ENCODE measurements around the gene NFIA. TPM values are rescaled to one million over a fixed set of nuclear protein-coding genes. Genes with fewer than 3 reads are reported as not detected.

The NFIA gene
- total and polyA plus RNA-seq, 2 of the 13 experiments (the other 11 are each of a cell fraction or from before 2014, with no cell fraction given): 14.7 to 28.5 TPM

GRCh38 chr1:61420909-61421835 lies 338.8 kb downstream of the NFIA start:
- no peaks in the 10 kb centered on the region for H3K27me3 ChIP-seq (ENCODE audit: control insufficient read depth in 1 of 2, insufficient read depth in 2 of 2, low read length in 2 of 2)
- H3K79me2 ChIP-seq (ENCODE audit: insufficient read depth, low read length): no peaks in the 10 kb centered on the region
- H3K9me3 ChIP-seq (ENCODE audit: low read length): no peaks in the 10 kb centered on the region
- DNase-seq (ENCODE audit: low spot score) (no peak), ATAC-seq (no peak), FAIRE-seq (no peak)
- H3K36me3 ChIP-seq (replicated peaks in 1 of 2; ENCODE audit: control insufficient read depth in 1 of 2, insufficient read depth in 2 of 2, low read length in 2 of 2): peaks cover 13 to 65% of the 10 kb centered on the region in 2 experiments
- no peaks in the 10 kb centered on the region for H3K4me1 ChIP-seq (ENCODE audit: insufficient read depth, low read length)
- H3K4me2 ChIP-seq (ENCODE audit: low read depth, low read length): no peak overlapping the region
- no peak overlapping the region for H2AFZ ChIP-seq (ENCODE audit: low read length)
- TF ChIP-seq RBM22 (optimal IDR thresholded peaks at IDR 0.05; ENCODE audit: low read length) (peak; percentile 25), TFAP4 (IDR thresholded peaks at IDR 0.05; ENCODE audit: borderline replicate concordance, low read depth) (no peak)
- ChIA-PET CTCF (ENCODE audit: low intra/inter-chr PET ratio, low total read pairs) (no interaction called here), POLR2A (no interaction called here)
- WGBS (ENCODE audit: low lambda C conversion rate): 97% methylated on average over 14 of the region's 14 CpGs
- H3K4me3 ChIP-seq (replicated peaks in 1 of 3; ENCODE audit: insufficient read depth in 1 of 3, low read depth in 2 of 3, low read length in 3 of 3): no peak overlapping the region
- intact Hi-C loops (cut with micrococcal nuclease; ENCODE audit: unreplicated experiment) (no loop called here), in situ Hi-C loops (cut with HindIII; ENCODE audit: extremely low pct_ligation_motif_present, low pct_unique_long_range_greater_than_20kb) (no loop called here)
- H3K9ac ChIP-seq (ENCODE audit: insufficient read depth, low read depth, low read length): no peak overlapping the region
- no peaks in the 10 kb centered on the region for H4K20me1 ChIP-seq (ENCODE audit: insufficient read depth, low read length)
- H3K27ac ChIP-seq (ENCODE audit: extremely low read length, insufficient read depth, low read length): no peak overlapping the region
- no TSS peak for BruUV-seq (replicated peaks)

- Histone ChIP-seq H2AFZ (ENCODE audit: low read length) (no peak overlapping the region), H3K79me2 (ENCODE audit: insufficient read depth, low read length) (no peaks in the 10 kb centered on the region), H3K27ac (ENCODE audit: extremely low read length, insufficient read depth, low read length) (no peak overlapping the region), H3K4me2 (ENCODE audit: low read depth, low read length) (no peak overlapping the region), H3K4me3 (replicated peaks in 1 of 3; ENCODE audit: insufficient read depth in 1 of 3, low read depth in 2 of 3, low read length in 3 of 3) (no peak overlapping the region), H4K20me1 (ENCODE audit: insufficient read depth, low read length) (no peaks in the 10 kb centered on the region), H3K36me3 (replicated peaks in 1 of 2; ENCODE audit: control insufficient read depth in 1 of 2, insufficient read depth in 2 of 2, low read length in 2 of 2) (peaks cover 14 to 63% of the 10 kb centered on the region in 2 experiments), H3K9ac (ENCODE audit: insufficient read depth, low read depth, low read length) (no peak overlapping the region), H3K4me1 (ENCODE audit: insufficient read depth, low read length) (no peaks in the 10 kb centered on the region), H3K9me3 (ENCODE audit: low read length) (no peaks in the 10 kb centered on the region), H3K27me3 (ENCODE audit: control insufficient read depth in 1 of 2, insufficient read depth in 2 of 2, low read length in 2 of 2) (no peaks in the 10 kb centered on the region)
- ChIA-PET POLR2A (interaction anchor here (0.6 kb wide), 1 partner anchor 34 kb away, joined by 3 read pairs; no protein-coding TSS in a partner anchor), CTCF (ENCODE audit: low intra/inter-chr PET ratio, low total read pairs) (no interaction called here)
- FAIRE-seq (no peak), DNase-seq (ENCODE audit: low spot score) (no peak), ATAC-seq (no peak)
- no TSS peak for BruUV-seq (replicated peaks)
- in situ Hi-C loops (cut with HindIII; ENCODE audit: extremely low pct_ligation_motif_present, low pct_unique_long_range_greater_than_20kb) (no loop called here), intact Hi-C loops (cut with micrococcal nuclease; ENCODE audit: unreplicated experiment) (no loop called here)
- TF ChIP-seq ZNF567 (CRISPR knock-in tag; IDR thresholded peaks at IDR 0.05; ENCODE audit: borderline replicate concordance): no peak
- TF ChIP-seq ZNF256 (CRISPR knock-in tag; conservative IDR thresholded peaks at IDR 0.05): no peak
- TF ChIP-seq, protein P1, sequence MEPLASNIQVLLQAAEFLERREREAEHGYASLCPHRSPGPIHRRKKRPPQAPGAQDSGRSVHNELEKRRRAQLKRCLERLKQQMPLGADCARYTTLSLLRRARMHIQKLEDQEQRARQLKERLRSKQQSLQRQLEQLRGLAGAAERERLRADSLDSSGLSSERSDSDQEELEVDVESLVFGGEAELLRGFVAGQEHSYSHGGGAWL (CRISPR knock-in tag; IDR thresholded peaks at IDR 0.05): no peak
- no peak for TF ChIP-seq ZNF234 (CRISPR knock-in tag; conservative IDR thresholded peaks at IDR 0.05)
- no peak for TF ChIP-seq KMT2B (CRISPR knock-in tag; IDR thresholded peaks at IDR 0.05)
- TF ChIP-seq ZNF331 (CRISPR knock-in tag; IDR thresholded peaks at IDR 0.05): no peak
- TF ChIP-seq ZNF430 (CRISPR knock-in tag; IDR thresholded peaks at IDR 0.05): no peak
- TF ChIP-seq THAP7 (CRISPR knock-in tag; IDR thresholded peaks at IDR 0.05): no peak
- no peak for TF ChIP-seq ATF2 (CRISPR knock-in tag; IDR thresholded peaks at IDR 0.05)
- no peak for TF ChIP-seq ZFP62 (CRISPR knock-in tag; IDR thresholded peaks at IDR 0.05)
- TF ChIP-seq ZNF674 (CRISPR knock-in tag; IDR thresholded peaks at IDR 0.05; ENCODE audit: low read depth): no peak
- TF ChIP-seq ATRX (CRISPR knock-in tag; IDR thresholded peaks at IDR 0.05; ENCODE audit: borderline replicate concordance): no peak
Measured at GRCh38 chr1:61423643-61424042, 341.3 kb downstream of the NFIA start.
